Heart left ventricle (tissue), 16 donors: ENCODE data around the gene GPR153. TPM values are rescaled to one million over a fixed set of nuclear protein-coding genes. Genes with fewer than 3 reads are reported as not detected.

ENCODE experiments used
- ATAC-seq, 4 donors: fragments of 200-7000 bp; cut with Tn5 transposase; one replicate each; pipeline ENCODE4 v1.9.1; 2020 to 2022; ENCODE audit warnings: moderate library complexity in 4 of 4, mild to moderate bottlenecking in 3 of 4, moderate number of reproducible peaks in 1 of 4
- DNase-seq, 5 donors: peaks; one replicate each; pipeline ENCODE4 v3.0.0-alpha.2; 2020
- H3K27ac ChIP-seq, 12 donors: fragments of 200-600 bp; sonication (generic) in 4 of 12; one replicate each; pipeline versions ENCODE4 v1.5.0 to v1.8.0; 2016 to 2022; ENCODE audit warnings: mild to moderate bottlenecking in 2 of 12
- H3K27me3 ChIP-seq, 9 donors: fragments of 200-600 bp; sonication (generic) in 2 of 9; one replicate each; pipeline versions ENCODE4 v1.5.1 to v1.8.0; 2016 to 2022; ENCODE audit warnings: mild to moderate bottlenecking in 3 of 9
- H3K36me3 ChIP-seq, 9 donors: fragments of 200-600 bp; sonication (generic) in 2 of 9; one replicate each; pipeline versions ENCODE4 v1.5.0 to v1.8.0; 2018 to 2022; ENCODE audit warnings: mild to moderate bottlenecking in 2 of 9
- H3K4me1 ChIP-seq, 12 donors: fragments of 200-600 bp; sonication (generic) in 4 of 12; one replicate each; pipeline versions ENCODE4 v1.5.0 to v1.8.0; 2016 to 2022; ENCODE audit warnings: mild to moderate bottlenecking in 3 of 12
- H3K4me3 ChIP-seq, 12 donors: fragments of 200-600 bp; sonication (generic) in 4 of 12; one replicate each; pipeline versions ENCODE4 v1.5.0 to v1.8.0; 2017 to 2022; ENCODE audit warnings: mild to moderate bottlenecking in 9 of 12, moderate library complexity in 4 of 12
- H3K9me3 ChIP-seq, 12 donors: fragments of 200-600 bp; sonication (generic) in 4 of 12; one replicate each; pipeline versions ENCODE4 v1.5.0 to v1.8.0; 2016 to 2022; ENCODE audit warnings: mild to moderate bottlenecking in 1 of 12
- POLR2A ChIP-seq, 2 donors: fragments of 450-650 bp; IDR thresholded peaks; one replicate each; pipeline ENCODE4 v1.6.1; 2017; ENCODE audit warnings: antibody characterized with exemption in 2 of 2, mild to moderate bottlenecking in 2 of 2, moderate library complexity in 2 of 2
- WGBS, 4 donors: extraction: QIAGEN DNeasy Blood & Tissue Kit in 2 of 4; methylation state at CpG; one replicate each; pipeline versions ENCODE4 v1.1.5 to v1.1.7; 2013 to 2018; 5-methylcytosine and 5-hydroxymethylcytosine counted together
- intact Hi-C, 10 donors: fragments of 100-400 bp; cut with DNase I; formaldehyde crosslinking; loops; one replicate each; pipeline versions ENCODE4 v1.11.1 to v1.14.2; 2022
- polyA plus RNA-seq, 2 donors: library from polyadenylated mRNA; stranded (reverse); fragments of 200-250 nt; gene quantifications; one replicate each; pipeline ENCODE4 v1.2.3, GENCODE V29; 2013
- total RNA-seq, 9 donors: library from RNA; depleted of rRNA in 2 of 9; stranded (reverse); fragments of >200 nt in 2 of 9; fragmentation: NEBNext Ultra II Directional in 3 of 9; extraction: Animal tissue kit (Norgen Biotek cat#: 25700) in 3 of 9; gene quantifications; one replicate each; pipeline versions ENCODE4 v1.1.0 to v1.2.4, GENCODE V29; 2016 to 2023
- TF ChIP-seq, protein P1 (sequence below), 12 donors: fragments of 200-600 bp; sonication (generic) in 4 of 12; IDR thresholded peaks; one replicate each; pipeline versions ENCODE4 v1.5.0 to v1.8.0; 2018 to 2022; ENCODE audit warnings: antibody characterized with exemption in 12 of 12, mild to moderate bottlenecking in 5 of 12
- donor health status: ischemic (EF 13 %, LVEDD 7.1; RV severe dilation, severe dysfunction).
- donor health status: healthy with polysubstance abuse.
- donor health status: DM: no; HTN: yes; CAD: no.
- donor health status: DM: no; HTN: no; CAD: no.
- donor health status: ischemic (EF 25% LVEDD 6.9; RV normal size, moderate dysfunction).
- donor health status: ischemic (EF 25% LVEDD 5.7; RV mildly dilated, moderate dysfunction).
- donor health status: healthy.
- donor health status: DM: yes; HTN: yes; CAD: no.
- donor health status: ischemic (EF 35%, LVEDD 5.7; RV mildly dilated, moderate dysfunction).
- donor health status: nonischemic (EF 11% LVEDD 7.7; RV severe dilation, severe dysfunction).
- donor health status: DM: yes; HTN: yes; CAD: no.
- donor health status: PGD.
- donor health status: ischemic (EF 29% LVEDD 5.4; RV normal size, mild dysfunction).
- donor health status: nonischemic (EF 23%, LVEDD 6.1; RV moderate dilation, normal function).

GPR153 gene
- total and polyA plus RNA-seq, 11 donors, result 2.7 to 30.0 (median 4.7) TPM

DNA sequence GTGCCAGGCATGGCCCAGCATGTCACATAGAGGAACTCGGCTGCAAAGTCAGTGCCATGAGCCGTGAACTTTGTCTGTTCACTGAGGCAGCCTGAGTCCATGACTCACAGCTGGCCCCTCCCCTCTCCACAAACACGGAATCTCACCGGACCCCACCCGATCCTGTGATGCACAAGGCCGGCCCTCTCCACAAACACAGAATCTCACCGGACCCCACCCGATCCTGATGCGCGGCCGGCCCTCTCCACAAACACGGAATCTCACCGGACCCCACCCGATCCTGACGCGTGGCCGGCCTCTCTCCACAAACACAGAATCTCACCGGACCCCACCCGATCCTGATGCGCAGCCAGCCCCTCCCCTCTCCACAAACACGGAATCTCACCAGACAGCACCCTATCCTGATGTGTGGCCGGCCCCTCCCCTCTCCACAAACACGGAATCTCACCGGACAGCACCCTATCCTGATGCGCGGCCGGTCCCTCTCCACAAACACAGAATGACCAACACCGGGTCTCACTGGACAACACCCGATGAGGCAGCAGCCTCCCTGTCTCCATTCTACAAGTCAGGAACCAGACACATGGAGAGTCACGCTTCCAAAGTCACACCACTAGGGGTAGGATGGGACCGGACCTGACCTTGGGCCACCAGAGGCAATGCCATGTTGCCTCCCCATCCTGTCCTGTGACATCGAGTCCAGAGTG lies 39.6 kb upstream of the GPR153 start:
- ATAC-seq (no peak), DNase-seq (no peak)
- H3K36me3 ChIP-seq, result no peaks in the 10 kb centered on the region
- H3K4me1 ChIP-seq, result no peaks in the 10 kb centered on the region
- intact Hi-C loops, result no loop called here
- H3K9me3 ChIP-seq, result no peaks in the 10 kb centered on the region
- H3K27me3 ChIP-seq, result no peaks in the 10 kb centered on the region
- no peak overlapping the region for H3K27ac ChIP-seq
- 91 to 93% (median 92%) methylated on average over 32 of the region's 32 CpGs for WGBS, 4 donors
- no peak overlapping the region for H3K4me3 ChIP-seq
- TF ChIP-seq, protein P1, sequence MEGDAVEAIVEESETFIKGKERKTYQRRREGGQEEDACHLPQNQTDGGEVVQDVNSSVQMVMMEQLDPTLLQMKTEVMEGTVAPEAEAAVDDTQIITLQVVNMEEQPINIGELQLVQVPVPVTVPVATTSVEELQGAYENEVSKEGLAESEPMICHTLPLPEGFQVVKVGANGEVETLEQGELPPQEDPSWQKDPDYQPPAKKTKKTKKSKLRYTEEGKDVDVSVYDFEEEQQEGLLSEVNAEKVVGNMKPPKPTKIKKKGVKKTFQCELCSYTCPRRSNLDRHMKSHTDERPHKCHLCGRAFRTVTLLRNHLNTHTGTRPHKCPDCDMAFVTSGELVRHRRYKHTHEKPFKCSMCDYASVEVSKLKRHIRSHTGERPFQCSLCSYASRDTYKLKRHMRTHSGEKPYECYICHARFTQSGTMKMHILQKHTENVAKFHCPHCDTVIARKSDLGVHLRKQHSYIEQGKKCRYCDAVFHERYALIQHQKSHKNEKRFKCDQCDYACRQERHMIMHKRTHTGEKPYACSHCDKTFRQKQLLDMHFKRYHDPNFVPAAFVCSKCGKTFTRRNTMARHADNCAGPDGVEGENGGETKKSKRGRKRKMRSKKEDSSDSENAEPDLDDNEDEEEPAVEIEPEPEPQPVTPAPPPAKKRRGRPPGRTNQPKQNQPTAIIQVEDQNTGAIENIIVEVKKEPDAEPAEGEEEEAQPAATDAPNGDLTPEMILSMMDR (IDR thresholded peaks at IDR 0.05), result no peak
- TF ChIP-seq POLR2A (IDR thresholded peaks at IDR 0.05), result no peak

DNA sequence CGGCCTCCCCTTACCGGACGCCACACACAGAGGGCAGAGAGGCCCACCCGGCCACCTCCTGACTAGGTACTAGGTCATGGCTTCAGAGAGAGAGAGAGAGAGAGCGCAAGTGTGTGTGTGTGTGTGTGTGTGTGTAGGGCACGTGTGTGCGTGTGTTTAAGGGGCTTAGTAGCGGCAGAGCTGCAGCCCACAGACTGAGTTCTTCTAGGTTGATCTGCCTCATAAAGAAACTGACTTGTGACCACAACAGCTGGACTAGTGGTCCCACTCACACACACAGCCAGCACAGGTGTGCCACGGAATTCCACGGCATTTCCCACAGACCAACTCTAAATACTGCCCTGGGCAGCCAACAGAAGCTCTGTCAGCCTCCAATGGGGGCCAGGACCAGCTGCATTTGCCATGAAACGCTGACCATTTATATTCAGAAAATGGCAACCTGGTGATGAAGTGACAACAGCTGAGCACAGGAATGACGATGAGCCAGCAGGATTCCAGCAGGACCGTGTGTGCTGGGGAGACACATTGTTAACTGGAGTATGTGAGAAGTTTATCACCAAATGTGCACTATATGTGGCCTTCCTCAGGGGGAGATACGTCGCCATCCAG lies 38.8 kb upstream of the GPR153 start:
- ATAC-seq, result no peak
- no peak for DNase-seq
- Histone ChIP-seq H3K4me1 (no peaks in the 10 kb centered on the region), H3K9me3 (no peaks in the 10 kb centered on the region), H3K4me3 (no peak overlapping the region), H3K27ac (no peak overlapping the region), H3K27me3 (no peaks in the 10 kb centered on the region), H3K36me3 (no peaks in the 10 kb centered on the region)
- intact Hi-C loops, result no loop called here
- TF ChIP-seq, protein P1 (IDR thresholded peaks at IDR 0.05), result no peak
- no peak for TF ChIP-seq POLR2A (IDR thresholded peaks at IDR 0.05)
- 91 to 95% (median 93%) methylated on average over 15 of the region's 15 CpGs for WGBS, 4 donors

DNA sequence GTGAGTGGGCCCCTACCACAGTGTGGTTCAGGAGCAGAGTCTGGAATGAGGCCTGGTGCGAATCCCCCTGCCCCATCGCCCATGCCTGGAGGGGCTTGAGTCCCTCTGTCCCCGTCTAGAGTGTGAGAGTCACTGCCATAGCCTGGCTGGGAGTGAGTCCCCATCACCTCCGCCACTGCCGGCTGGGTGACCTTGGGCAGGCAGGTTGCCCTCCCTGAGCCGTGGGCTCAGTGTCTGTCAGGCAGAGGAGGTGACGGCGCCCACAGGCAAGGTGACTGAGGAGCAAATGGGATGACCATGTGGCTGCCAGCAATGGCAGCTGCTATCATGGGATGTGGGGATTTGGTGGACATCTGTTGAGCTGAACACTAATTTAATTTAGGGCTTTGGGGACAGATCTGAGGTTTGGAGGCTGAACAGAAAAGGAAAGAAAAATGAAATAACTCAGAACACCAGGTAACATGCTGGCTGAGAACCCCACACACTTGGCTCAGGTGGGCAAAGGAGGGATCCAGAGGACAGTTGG lies 38.1 kb upstream of the GPR153 start:
- no peak overlapping the region for H3K27ac ChIP-seq
- H3K4me1 ChIP-seq, result peaks cover 0 to 3% (median 0%) of the 10 kb centered on the region in 12 donors
- no peak for DNase-seq
- ATAC-seq, result no peak
- 93 to 97% (median 96%) methylated on average over 8 of the region's 8 CpGs for WGBS, 4 donors
- no peaks in the 10 kb centered on the region for H3K9me3 ChIP-seq
- H3K4me3 ChIP-seq, result no peak overlapping the region
- TF ChIP-seq, protein P1 (IDR thresholded peaks at IDR 0.05), result no peak
- no peak for TF ChIP-seq POLR2A (IDR thresholded peaks at IDR 0.05)
- intact Hi-C loops, result no loop called here
- H3K27me3 ChIP-seq, result no peaks in the 10 kb centered on the region
- peaks cover 0 to 4% (median 0%) of the 10 kb centered on the region in 9 donors for H3K36me3 ChIP-seq

DNA sequence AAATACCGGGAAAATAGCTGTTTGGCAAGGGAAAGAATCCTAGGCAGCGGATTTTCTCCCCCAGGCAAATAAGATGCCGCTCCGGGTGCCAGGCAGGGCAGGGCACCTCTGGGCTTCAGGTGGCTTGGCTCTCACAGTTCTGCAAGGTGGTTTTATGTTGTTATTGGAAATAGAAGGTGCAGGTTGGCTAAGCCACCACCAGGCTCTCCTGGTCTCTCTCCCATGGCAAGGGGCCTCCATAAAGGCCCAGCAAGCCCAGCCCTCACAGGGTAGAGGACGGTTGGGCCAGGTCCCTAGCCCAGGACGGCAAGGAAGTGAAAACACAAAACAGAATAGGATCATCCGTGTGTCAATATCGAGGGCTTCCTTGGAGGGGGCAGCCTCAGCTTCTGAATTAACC lies 37.6 kb upstream of the GPR153 start:
- H3K4me3 ChIP-seq, result no peak overlapping the region
- H3K27me3 ChIP-seq, result no peaks in the 10 kb centered on the region
- no peak overlapping the region for H3K27ac ChIP-seq
- ATAC-seq, result no peak
- H3K4me1 ChIP-seq, result peaks cover 0 to 8% (median 0%) of the 10 kb centered on the region in 12 donors
- TF ChIP-seq POLR2A (IDR thresholded peaks at IDR 0.05), result no peak
- TF ChIP-seq, protein P1 (IDR thresholded peaks at IDR 0.05), result no peak
- intact Hi-C loops, result no loop called here
- 88 to 93% (median 92%) methylated on average over 7 to 8 of the region's 8 CpGs for WGBS, 4 donors
- peaks cover 0 to 5% (median 0%) of the 10 kb centered on the region in 9 donors for H3K36me3 ChIP-seq
- DNase-seq, result no peak
- H3K9me3 ChIP-seq, result no peaks in the 10 kb centered on the region
